Left cardiac atrium (tissue), 4 donors: ENCODE measurements around the gene CLIP4. TPM values are rescaled to one million over a fixed set of nuclear protein-coding genes. Genes with fewer than 3 reads are reported as not detected.

Experiments used
- ATAC-seq, 2 donors: fragments of 200-7000 bp; cut with Tn5 transposase; one replicate each; pipeline ENCODE4 v1.9.1; 2020; ENCODE audit warnings: mild to moderate bottlenecking in 2 of 2, moderate library complexity in 2 of 2
- DNase-seq: peaks from one replicate; pipeline ENCODE4 v3.0.0-alpha.2; 2020
- intact Hi-C, 2 donors: fragments of 100-400 bp; cut with DNase I; formaldehyde crosslinking; loops; one replicate each; pipeline versions ENCODE4 v1.14.1 to v1.15.1; 2022 to 2023
- total RNA-seq, 2 donors: library from RNA; stranded (reverse); fragmentation: NEBNext Ultra II Directional; extraction: Animal tissue kit (Norgen Biotek cat#: 25700); gene quantifications; one replicate each; pipeline ENCODE4 v1.2.1, GENCODE V29; 2021
- donor health status: DM: no; HTN: yes; CAD: no.
- donor health status: DM: no; HTN: yes; CAD: no; lungs with severe emphysema.
- donor health status: DM: yes; HTN: yes; CAD: no.
- donor health status: Dilated cardiomyopathy.

The CLIP4 gene
- total RNA-seq, 2 donors from 2014 or later, result 45.1 to 63.1 TPM

GRCh38 chr2:29227935-29228675 lies 112.9 kb downstream of the CLIP4 start:
- DNase-seq, result no peak
- intact Hi-C loops, result no loop called here
- ATAC-seq, result no peak

- intact Hi-C loops, result no loop called here
- ATAC-seq (no peak), DNase-seq (no peak)
These were observed 113.7 kb downstream of the CLIP4 start for GRCh38 chr2:29228947-29229346.

- ATAC-seq (no peak), DNase-seq (no peak)
- intact Hi-C loops, result no loop called here
These were observed 114.4 kb downstream of the CLIP4 start for GRCh38 chr2:29229640-29230039.

DNA sequence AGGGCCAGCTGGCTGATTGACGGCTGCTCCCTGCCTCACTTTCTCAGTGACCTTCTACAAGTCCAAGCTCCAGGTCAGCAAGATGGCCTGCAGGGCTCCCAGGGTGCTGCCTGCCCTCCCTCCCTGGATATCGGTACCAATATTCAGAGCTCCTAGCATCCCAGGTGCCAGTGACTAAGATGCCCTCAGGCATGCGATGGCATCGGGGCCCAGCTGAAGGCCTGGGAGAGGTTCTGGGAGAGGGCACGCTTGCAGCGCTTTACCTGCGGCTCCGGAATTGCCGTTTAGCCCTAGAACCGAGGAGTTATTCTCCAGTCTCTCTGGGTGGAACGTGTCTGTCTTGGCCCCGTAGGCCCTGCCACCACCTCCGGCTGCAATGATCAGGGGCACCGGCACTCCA lies 116.8 kb downstream of the CLIP4 start:
- DNase-seq, result no peak
- intact Hi-C loops, result no loop called here

DNA sequence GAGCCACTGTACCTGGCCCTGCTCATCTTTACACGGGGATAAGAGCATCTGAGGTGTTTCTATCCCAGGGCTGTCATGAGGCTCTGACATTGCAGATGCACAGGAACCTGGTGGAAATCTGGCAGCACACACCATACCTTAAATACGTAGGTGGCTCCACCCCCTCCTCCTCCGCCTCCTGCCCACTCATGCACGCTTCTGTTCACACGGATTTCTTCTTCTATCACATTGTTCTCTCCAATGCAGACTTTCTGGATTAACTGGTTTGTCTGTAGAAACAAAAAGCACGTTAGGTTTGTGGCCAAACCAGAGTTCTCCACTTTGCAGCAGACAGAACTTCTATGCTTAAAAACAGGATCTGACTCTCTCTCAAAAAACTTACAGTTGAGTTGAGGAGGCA lies 118.2 kb downstream of the CLIP4 start:
- ATAC-seq (no peak), DNase-seq (no peak)
- intact Hi-C loops, result no loop called here

More for the DNA sequence above, 116.8 kb downstream of the CLIP4 start:
- no peak for ATAC-seq

DNA sequence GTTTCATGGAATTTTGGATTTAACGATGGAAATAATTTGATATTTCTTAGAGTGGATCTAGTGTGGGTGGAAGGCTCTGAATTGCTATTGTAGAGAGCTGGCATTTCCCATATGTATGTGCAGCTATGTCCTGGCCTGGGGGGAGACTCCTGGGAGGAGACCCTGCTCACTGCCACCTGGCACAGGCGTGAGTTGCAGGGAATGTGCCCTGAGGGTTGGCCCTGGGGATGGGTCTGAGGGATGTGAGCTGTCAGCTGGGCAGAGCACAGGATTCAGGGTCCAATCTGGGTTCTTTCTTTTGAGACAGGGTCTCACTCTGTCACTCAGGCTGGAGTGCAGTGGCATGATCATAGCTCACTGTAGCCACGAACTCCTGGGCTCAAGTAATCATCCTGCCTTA lies 120.2 kb downstream of the CLIP4 start:
- intact Hi-C loops, result no loop called here
- ATAC-seq (no peak), DNase-seq (no peak)

DNA sequence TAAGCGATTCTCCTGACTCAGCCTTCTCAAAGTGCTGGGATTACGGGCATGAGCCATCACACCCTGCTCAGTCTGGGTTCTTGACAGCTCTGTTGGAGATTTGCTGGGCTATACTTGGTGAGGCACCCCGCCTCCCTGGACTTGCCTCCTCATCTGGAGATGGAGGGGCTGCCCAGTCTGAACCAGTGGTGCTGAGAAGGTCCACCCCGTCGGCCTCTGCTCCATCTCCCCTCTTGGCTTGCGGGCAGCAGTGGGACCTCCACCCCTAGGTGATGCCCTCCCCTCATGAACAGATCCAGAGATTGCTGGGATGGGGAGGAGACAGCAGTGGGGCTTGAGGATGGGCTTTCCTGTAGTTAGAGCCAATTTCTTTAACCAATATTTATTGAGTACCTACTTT lies 120.9 kb downstream of the CLIP4 start:
- ATAC-seq (no peak), DNase-seq (no peak)
- intact Hi-C loops, result no loop called here

GRCh38 chr2:29238497-29238896 lies 123.3 kb downstream of the CLIP4 start:
- ATAC-seq (no peak), DNase-seq (no peak)
- intact Hi-C loops, result no loop called here

Other genes starting within 250 kb of the CLIP4 start
- 10 to 100 TPM; 14.3 to 16.0 TPM for gene TRMT61B, start 245.1 kb upstream of the CLIP4 start, total RNA-seq
- gene WDR43, start 220.7 kb upstream of the CLIP4 start, total RNA-seq, result 10 to 100 TPM; 17.9 to 43.4 TPM
- 10 to 100 TPM; 15.5 to 24.8 TPM for gene TOGARAM2, start 134.1 kb upstream of the CLIP4 start, total RNA-seq
- gene PCARE, start 40.9 kb upstream of the CLIP4 start, total RNA-seq, result 1 to 10 TPM in 1 of 2 donors, under 1 TPM in 1; 0.58 to 1.0 TPM